Measurements from ENCODE around the gene METTL17.

METTL17 gene

DNA sequence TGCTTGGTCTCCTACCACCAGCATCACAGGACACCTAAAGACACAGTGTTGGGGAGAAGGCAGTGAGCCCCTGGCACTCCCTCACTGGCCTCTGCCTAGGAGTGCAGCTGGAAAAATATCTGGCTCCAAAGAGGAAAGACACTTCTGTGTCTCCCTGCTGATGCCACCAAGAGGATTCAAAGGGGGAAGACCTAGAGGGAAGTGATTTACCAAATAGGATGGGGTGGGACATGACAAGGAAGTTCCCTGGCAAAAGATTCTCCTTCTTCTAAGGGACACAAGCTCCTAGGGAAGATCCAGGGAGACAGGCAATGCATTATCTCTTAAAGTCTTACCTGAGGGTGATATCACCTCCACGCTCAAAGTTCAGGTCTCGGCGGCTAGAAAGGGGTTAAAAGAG, 29.0 kb downstream of the METTL17 start:
- no peak overlapping the region for H3K4me3 ChIP-seq (ENCODE audit: low read depth, low read length)
- TF ChIP-seq, protein P1, sequence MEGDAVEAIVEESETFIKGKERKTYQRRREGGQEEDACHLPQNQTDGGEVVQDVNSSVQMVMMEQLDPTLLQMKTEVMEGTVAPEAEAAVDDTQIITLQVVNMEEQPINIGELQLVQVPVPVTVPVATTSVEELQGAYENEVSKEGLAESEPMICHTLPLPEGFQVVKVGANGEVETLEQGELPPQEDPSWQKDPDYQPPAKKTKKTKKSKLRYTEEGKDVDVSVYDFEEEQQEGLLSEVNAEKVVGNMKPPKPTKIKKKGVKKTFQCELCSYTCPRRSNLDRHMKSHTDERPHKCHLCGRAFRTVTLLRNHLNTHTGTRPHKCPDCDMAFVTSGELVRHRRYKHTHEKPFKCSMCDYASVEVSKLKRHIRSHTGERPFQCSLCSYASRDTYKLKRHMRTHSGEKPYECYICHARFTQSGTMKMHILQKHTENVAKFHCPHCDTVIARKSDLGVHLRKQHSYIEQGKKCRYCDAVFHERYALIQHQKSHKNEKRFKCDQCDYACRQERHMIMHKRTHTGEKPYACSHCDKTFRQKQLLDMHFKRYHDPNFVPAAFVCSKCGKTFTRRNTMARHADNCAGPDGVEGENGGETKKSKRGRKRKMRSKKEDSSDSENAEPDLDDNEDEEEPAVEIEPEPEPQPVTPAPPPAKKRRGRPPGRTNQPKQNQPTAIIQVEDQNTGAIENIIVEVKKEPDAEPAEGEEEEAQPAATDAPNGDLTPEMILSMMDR (IDR thresholded peaks at IDR 0.05; ENCODE audit: low read depth, low read length, missing control alignments) = no peak
- no peak for DNase-seq
- in situ Hi-C loops (cut with HindIII; ENCODE audit: low pct_ligation_motif_present, low sequenced_read_pairs) = no loop called here
- H3K27me3 ChIP-seq (replicated peaks) = peaks cover 13% of the 10 kb centered on the region
- no peak overlapping the region for H3K27ac ChIP-seq
- no peaks in the 10 kb centered on the region for H3K36me3 ChIP-seq (replicated peaks)

DNA sequence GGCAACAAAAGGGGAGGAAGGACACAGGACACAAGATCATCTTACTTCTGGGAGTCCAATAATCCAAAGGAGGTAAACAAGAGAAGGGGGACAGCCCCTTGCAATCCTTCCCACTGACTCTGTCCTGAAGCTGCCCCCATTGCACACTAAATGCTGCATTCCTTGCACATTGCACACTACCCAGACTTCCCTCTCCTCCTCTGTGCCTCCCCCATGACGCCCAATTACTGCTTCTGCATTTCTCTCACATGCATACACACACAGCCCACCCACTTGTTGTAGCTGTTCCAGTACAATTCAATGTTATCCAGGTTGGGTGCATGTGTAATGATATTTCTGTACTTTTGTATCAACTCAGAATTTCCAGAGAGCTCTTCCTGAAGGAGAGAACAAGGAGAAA, 29.6 kb downstream of the METTL17 start:
- in situ Hi-C loops (cut with HindIII; ENCODE audit: low pct_ligation_motif_present, low sequenced_read_pairs) = no loop called here
- DNase-seq = no peak
- Histone ChIP-seq H3K4me3 (ENCODE audit: low read depth, low read length) (no peak overlapping the region), H3K27ac (no peak overlapping the region), H3K36me3 (replicated peaks) (no peaks in the 10 kb centered on the region), H3K27me3 (replicated peaks) (peaks cover 19% of the 10 kb centered on the region)
- TF ChIP-seq, protein P1 (IDR thresholded peaks at IDR 0.05; ENCODE audit: low read depth, low read length, missing control alignments) = no peak

DNA sequence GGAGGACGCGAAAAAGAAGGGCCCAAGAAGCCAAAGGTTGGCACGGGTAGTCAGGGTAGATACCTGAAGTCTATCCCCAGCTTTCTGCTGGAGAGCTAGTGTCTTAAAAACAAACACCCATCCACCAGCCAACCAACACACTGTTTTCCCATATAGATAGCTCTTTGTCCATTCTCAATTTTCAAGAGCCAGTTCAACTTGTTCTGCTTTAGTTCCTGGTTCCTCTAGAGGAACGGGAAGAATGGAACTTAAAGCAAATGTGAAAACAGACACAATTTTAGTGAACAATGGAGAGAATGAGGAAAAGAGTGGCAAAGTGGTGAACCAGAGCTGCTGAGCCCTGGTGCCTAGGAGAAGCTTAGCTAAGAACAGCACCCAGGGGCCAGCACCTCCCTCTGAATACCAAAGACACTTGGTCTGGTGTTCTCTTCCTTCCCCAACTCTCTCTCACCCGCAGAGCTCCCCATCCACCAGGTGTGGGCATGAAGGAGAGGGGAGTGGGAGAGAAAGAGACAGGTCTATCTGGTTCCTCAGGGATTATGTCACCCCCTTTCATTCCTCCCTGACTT, 31.3 kb downstream of the METTL17 start:
- in situ Hi-C loops (cut with HindIII; ENCODE audit: low pct_ligation_motif_present, low sequenced_read_pairs) = no loop called here
- H3K27ac ChIP-seq = no peak overlapping the region
- no peak for DNase-seq
- H3K36me3 ChIP-seq (replicated peaks) = no peaks in the 10 kb centered on the region
- peaks cover 27% of the 10 kb centered on the region for H3K27me3 ChIP-seq (replicated peaks)
- TF ChIP-seq, protein P1 (IDR thresholded peaks at IDR 0.05; ENCODE audit: low read depth, low read length, missing control alignments) = no peak
- H3K4me3 ChIP-seq (ENCODE audit: low read depth, low read length) = no peak overlapping the region

DNA sequence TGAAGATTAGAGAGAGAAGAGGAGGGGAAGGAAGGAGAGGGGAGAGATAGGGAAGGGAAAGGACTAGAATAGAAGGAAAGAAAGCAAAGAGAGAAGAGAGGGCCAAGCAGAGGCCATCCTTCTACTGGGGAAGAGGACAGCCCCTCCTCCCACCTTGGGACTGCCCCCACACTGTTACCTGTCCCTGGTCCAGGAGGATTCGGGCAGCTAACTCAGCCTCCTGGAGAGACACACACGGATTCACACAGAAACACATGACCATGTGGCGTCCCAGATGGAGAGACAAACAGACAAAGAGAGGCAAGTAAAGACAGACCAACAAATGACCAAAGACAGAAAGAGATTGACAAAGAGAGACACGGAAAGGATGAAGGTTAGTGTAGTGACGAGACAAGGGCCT, 32.9 kb downstream of the METTL17 start:
- Histone ChIP-seq H3K27ac (no peak overlapping the region), H3K27me3 (replicated peaks) (peaks cover 27% of the 10 kb centered on the region), H3K4me3 (ENCODE audit: low read depth, low read length) (no peak overlapping the region), H3K36me3 (replicated peaks) (no peaks in the 10 kb centered on the region)
- in situ Hi-C loops (cut with HindIII; ENCODE audit: low pct_ligation_motif_present, low sequenced_read_pairs) = no loop called here
- TF ChIP-seq, protein P1 (IDR thresholded peaks at IDR 0.05; ENCODE audit: low read depth, low read length, missing control alignments) = no peak
- DNase-seq = no peak

DNA sequence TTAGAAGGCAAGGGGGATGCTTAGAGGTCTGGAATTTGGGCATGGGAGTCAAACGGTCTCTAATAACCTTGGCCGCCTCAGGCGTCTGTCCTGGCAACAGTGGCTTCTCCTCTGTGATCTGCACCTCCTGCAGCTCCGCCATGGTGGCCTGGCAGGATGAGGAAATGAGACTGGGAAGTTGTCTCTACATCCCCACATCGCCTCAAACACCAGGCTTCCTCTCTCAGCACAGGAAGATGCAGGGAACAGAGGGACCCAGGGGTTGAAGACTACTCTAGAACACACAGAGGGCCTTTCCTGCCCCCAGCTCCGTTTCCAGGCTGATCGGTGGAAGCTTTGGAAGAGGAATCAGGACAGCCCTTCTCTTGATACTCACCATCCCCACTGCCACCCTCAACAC, 33.4 kb downstream of the METTL17 start:
- Histone ChIP-seq H3K36me3 (replicated peaks) (no peaks in the 10 kb centered on the region), H3K27me3 (replicated peaks) (peaks cover 27% of the 10 kb centered on the region), H3K4me3 (ENCODE audit: low read depth, low read length) (no peak overlapping the region), H3K27ac (no peak overlapping the region)
- DNase-seq = no peak
- in situ Hi-C loops (cut with HindIII; ENCODE audit: low pct_ligation_motif_present, low sequenced_read_pairs) = no loop called here
- TF ChIP-seq, protein P1 (IDR thresholded peaks at IDR 0.05; ENCODE audit: low read depth, low read length, missing control alignments) = no peak

Measured in brain microvascular endothelial cell (primary cell).